Kidney tubule cell (primary cell): ENCODE results near the gene PCDHB14.
"Not testable (repeated sequence)": the region's sequence is repeated elsewhere in the genome, so short reads cannot be mapped to it uniquely, and the experiment has no call there.

Source experiments
- DNase-seq: peaks from one replicate; pipeline ENCODE4 v3.0.0-alpha.2; 2018; ENCODE audit warnings: low spot score

The PCDHB14 gene

GRCh38 chr5:141210281-141210680 lies 12.9 kb upstream of the PCDHB14 start:
- DNase-seq: not testable (repeated sequence)

- DNase-seq: not testable (repeated sequence)
Observed at GRCh38 chr5:141210849-141211248, 12.3 kb upstream of the PCDHB14 start.

GRCh38 chr5:141213656-141214339 lies 9.3 kb upstream of the PCDHB14 start, which contains the start of gene PCDHB13:
Gene PCDHB13 (plus strand): TSS chr5:141213919. CDS start chr5:141214124, 205 bp downstream.
- DNase-seq: peak; percentile 31

- DNase-seq: not testable (repeated sequence)
Observed at GRCh38 chr5:141214583-141214982, 8.6 kb upstream of the PCDHB14 start.

GRCh38 chr5:141215504-141215903 lies 7.6 kb upstream of the PCDHB14 start:
- DNase-seq: not testable (repeated sequence)

- not testable (repeated sequence) for DNase-seq
Observed at GRCh38 chr5:141216035-141216434, 7.1 kb upstream of the PCDHB14 start.

GRCh38 chr5:141224844-141225243 lies 1.7 kb downstream of the PCDHB14 start:
- DNase-seq: not testable (repeated sequence)

GRCh38 chr5:141225421-141225820 lies 2.3 kb downstream of the PCDHB14 start:
- not testable (repeated sequence) for DNase-seq

GRCh38 chr5:141234109-141234667 lies 11.0 kb downstream of the PCDHB14 start:
- DNase-seq: no peak

GRCh38 chr5:141235922-141236321 lies 12.8 kb downstream of the PCDHB14 start:
- DNase-seq: not testable (repeated sequence)

GRCh38 chr5:141236516-141237313 lies 13.6 kb downstream of the PCDHB14 start:
- DNase-seq: no peak

- no peak for DNase-seq
Observed at GRCh38 chr5:141241496-141241895, 18.4 kb downstream of the PCDHB14 start.

- peak; percentile 12 for DNase-seq
Observed at GRCh38 chr5:141245250-141245717, 22.1 kb downstream of the PCDHB14 start, which contains the start of gene PCDHB15. Gene PCDHB15 (plus strand): TSS chr5:141245395. CDS start chr5:141245579, 184 bp downstream.

- DNase-seq: not testable (repeated sequence)
Observed at GRCh38 chr5:141246971-141247370, 23.8 kb downstream of the PCDHB14 start.

- not testable (repeated sequence) for DNase-seq
Observed at GRCh38 chr5:141247434-141247833, 24.3 kb downstream of the PCDHB14 start.

- no peak for DNase-seq
Observed at GRCh38 chr5:141250576-141250975, 27.4 kb downstream of the PCDHB14 start.

GRCh38 chr5:141258464-141258863 lies 35.3 kb downstream of the PCDHB14 start:
- DNase-seq: no peak

- no peak for DNase-seq
Observed at GRCh38 chr5:141258948-141259347, 35.8 kb downstream of the PCDHB14 start.

- peak; percentile 5 for DNase-seq
Observed at GRCh38 chr5:141260458-141261237, 37.5 kb downstream of the PCDHB14 start.

GRCh38 chr5:141261238-141261546 lies 38.0 kb downstream of the PCDHB14 start:
- no peak for DNase-seq

- no peak for DNase-seq
Observed at GRCh38 chr5:141269195-141269594, 46.1 kb downstream of the PCDHB14 start.

GRCh38 chr5:141272906-141273305 lies 49.8 kb downstream of the PCDHB14 start:
- no peak for DNase-seq
